HG03521 (cell line): ENCODE results near the gene TMEM266.

Experiments
- ATAC-seq: cut with Tn5 transposase; IDR thresholded peaks from one replicate; pipeline ENCODE4 v1.9.1; 2021; ENCODE audit warnings: mild to moderate bottlenecking, moderate library complexity; ENCODE audit not compliant: unreplicated experiment

Gene TMEM266

GRCh38 chr15:76179023-76179422, 119.2 kb downstream of the TMEM266 start:
- ATAC-seq, result no peak

DNA sequence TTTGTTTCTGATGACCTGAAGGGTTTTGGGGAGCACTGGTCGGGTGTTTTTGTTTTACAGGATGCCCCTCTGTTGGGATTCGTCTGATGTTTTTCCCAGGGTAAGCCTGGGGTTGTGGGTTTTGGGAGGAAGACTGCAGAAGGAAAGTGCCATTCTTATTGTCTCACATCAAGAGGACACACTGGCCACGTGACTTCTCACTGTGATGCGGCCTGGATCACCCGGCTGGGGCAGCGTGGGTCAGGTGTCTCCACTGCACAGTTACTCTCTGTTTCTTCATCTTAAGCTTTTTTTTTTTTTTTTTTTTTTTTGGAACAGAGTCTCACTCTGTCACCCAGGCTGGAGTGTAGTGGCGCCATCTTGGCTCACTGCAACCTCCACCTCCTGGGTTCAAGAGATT, 120.5 kb downstream of the TMEM266 start:
- ATAC-seq, result no peak

GRCh38 chr15:76181705-76182107, 121.9 kb downstream of the TMEM266 start:
- peak; percentile 82 for ATAC-seq

DNA sequence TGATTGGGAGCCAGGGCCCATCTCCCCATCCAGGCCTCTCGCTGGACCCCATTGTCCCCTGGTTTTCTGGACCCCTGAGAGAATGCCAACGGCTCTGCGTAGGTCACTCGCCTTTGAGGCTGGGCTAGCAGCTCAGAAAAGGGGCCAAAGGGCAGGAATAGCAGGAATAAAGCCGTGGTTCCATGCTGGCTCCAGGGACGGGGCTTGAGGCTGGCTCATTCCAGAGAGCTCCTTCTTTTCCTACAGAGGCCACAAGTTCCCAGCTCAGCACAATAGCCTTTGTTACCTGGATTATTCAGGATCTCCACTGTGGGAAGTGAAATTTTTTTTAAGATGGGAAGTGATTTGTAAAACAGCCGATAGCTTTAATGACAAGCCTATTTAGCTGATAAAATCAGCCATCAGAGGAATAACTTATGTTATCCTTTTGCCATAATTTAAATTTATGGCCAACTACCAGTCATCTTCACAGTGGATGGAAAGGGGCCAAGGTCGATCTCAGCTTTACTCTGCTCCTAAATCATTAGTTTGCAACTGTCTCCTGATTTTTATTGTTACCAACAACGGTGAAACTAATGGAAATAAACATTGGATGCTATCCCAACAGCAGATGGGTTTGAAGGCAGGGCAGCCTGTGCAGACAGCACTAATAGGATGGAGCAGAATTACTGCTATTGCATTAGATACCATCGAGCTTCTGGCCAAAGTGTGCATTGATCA, 124.3 kb downstream of the TMEM266 start:
- ATAC-seq, result no peak

DNA sequence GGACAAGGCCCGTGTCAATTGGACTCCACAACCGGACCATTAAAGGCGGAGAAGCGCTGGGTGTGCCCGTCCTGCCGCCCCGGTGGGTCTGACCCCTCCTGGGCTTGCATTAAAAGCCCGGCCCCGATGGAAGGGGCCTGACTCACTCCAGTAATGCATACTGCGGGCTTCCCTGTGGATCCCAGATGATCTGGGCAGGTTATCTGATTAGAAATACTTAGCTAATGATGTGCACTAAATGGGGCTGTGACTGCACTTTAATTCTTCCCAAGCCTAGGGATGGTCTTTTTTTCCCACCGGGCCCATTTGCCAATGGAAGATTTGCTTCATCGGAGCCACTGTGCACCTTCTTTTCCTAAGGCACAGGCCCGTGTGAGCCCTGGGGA, 124.9 kb downstream of the TMEM266 start:
- no peak for ATAC-seq

DNA sequence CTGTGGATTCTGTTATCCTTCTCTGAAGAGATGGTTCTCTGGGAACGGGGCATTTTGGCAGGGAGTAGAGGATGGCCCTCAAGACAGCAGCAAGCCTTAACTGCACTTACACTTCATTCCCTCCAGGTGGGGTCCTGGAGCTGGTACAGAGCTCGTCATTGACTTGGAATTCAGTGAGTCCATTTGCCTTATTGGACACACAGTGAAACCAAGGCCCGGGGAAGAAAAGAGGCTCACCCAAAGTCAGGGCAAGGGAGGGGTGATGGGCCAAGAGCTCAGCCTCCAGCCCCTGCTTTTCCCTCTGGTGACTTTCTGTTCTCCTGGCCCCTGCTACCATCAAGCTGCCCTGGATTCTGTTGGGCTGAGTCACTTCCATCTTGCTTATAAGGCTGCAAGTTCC, 125.9 kb downstream of the TMEM266 start:
- ATAC-seq, result no peak

- ATAC-seq, result no peak
Observed at GRCh38 chr15:76187163-76187562, 127.4 kb downstream of the TMEM266 start.

DNA sequence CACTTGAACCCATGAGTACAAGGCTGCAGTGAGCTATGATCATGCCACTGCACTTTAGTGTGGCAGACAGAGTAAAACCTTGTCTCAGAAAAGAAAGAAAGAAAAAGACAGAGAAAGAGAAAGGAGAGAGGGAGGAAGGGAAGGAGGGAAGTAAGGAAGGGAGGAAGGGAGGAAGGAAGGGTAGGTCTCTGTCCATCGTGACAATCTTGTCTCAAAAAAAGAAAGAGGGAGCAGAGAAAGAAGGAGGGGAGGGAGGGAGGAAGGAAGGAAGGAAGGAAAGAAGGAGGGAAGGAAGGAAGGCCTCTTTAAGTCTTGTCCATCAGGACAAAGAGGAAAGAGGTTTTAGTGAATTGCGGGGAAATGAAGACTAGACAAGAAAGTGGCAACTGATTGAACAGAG, 129.3 kb downstream of the TMEM266 start:
- no peak for ATAC-seq

DNA sequence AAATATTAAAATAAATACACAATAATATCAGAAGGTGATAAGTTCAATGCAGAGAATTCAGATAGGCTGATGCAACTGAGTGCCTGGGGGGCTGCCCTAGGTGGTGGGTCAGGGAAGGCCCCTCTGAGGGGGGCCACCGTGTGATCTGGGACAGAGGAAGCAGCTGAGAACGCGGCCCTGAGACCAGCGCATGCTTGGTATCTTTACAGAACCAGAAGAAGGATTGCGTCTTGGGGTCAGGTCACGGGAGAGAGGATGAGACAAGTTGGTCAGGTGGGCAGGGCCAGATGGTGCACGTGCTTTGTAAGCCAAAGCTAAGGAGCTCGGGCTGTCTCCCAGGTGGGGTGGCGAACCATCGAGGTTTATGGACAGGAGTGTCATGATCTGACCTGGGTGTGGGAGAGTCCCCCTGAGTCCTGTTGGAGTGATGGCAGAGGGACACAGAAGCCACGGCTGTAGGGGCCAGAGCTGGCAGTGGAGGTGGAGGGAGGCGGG, 130.3 kb downstream of the TMEM266 start:
- ATAC-seq, result no peak

DNA sequence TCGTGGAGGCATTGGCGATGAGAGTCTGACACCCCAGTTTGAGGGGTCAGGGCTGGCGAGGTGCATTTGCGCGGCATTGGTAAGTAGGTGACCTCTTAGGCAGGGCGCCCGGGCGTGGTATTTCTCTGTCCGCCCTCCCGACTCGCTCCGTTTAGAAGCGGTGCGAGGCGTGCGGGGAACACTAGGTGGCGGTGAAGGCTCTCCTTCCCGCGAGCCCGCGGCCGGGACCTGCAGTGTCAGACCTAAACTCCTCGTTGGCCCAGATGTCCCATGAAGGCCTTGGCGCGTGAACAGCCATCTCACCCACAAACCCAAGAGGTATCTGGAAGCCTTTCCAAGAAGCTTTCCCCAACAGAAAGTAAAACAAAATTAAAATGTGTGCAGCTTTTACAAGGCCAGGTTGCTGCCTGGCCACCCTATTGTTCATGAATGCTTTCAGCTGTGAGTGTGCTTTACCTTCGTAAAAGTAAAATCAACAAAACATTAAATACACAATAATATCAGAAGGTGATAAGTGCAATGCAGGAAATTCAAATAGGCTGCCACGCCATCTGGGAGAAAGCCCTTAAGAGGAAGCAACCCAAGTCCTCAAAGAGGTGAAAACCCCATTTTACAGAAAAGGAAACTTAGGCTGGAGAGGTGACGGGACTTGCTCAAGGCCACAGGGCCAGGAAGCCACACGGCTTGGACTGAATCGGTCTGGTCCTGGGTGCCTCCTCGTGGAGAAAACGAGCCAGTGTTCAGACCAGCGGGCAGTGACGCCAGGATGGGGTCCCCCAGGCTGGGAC, 131.2 kb downstream of the TMEM266 start:
- ATAC-seq, result peak; percentile 86

DNA sequence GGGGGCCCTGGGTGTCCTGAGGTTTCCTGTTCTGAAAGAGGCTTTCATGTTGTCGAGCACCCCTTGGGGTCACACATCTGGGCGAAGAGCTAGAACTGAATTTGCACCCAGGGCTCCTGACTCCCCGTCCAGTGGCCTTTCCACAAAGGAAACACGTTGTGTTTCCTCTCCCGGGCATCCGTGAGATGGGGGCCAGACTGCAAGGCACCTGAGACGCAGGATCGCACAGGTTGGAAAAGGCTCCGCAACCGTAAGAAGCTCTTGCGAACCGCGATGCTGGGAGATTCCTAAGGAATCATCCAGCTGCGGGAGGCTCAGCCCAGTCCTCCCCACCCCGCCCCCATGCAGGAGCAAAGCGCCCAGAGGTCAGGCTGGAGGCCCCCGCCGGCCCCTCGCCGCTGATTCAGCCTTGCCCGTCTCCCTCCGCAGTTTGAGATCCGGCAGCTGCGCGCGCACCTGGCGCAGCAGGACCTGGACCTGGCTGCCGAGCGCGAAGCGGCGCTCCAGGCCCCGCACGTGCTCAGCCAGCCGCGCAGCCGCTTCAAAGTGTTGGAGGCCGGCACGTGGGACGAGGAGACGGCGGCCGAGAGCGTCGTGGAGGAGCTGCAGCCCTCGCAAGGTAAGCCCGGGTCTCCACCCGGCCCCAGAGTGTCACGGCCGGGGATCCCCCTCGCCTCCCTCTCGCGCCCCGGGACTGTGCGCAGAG, 131.9 kb downstream of the TMEM266 start:
- no peak for ATAC-seq

- ATAC-seq, result no peak
Observed at GRCh38 chr15:76192715-76193114, 132.9 kb downstream of the TMEM266 start.

DNA sequence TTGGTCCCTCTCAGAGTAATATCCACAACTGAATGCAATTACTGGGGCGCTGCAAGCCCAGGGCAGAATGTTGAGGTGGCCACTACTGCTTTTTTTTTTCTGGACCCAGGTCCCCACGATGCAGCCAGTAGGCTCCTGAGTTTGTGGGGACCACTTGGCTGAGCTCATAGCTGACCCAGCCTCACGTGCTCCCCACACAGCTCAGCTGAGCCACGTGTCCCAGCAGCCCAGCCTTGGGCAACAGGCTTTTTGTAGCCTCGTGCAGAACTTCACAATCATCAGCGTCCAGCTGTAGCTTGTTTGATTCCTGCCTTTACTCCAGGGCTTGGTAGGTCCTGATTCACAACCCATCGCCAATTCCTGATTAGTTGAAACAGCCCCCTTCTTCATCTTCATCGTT, 134.1 kb downstream of the TMEM266 start:
- no peak for ATAC-seq

- no peak for ATAC-seq
Observed at GRCh38 chr15:76195506-76196268, 135.9 kb downstream of the TMEM266 start.

DNA sequence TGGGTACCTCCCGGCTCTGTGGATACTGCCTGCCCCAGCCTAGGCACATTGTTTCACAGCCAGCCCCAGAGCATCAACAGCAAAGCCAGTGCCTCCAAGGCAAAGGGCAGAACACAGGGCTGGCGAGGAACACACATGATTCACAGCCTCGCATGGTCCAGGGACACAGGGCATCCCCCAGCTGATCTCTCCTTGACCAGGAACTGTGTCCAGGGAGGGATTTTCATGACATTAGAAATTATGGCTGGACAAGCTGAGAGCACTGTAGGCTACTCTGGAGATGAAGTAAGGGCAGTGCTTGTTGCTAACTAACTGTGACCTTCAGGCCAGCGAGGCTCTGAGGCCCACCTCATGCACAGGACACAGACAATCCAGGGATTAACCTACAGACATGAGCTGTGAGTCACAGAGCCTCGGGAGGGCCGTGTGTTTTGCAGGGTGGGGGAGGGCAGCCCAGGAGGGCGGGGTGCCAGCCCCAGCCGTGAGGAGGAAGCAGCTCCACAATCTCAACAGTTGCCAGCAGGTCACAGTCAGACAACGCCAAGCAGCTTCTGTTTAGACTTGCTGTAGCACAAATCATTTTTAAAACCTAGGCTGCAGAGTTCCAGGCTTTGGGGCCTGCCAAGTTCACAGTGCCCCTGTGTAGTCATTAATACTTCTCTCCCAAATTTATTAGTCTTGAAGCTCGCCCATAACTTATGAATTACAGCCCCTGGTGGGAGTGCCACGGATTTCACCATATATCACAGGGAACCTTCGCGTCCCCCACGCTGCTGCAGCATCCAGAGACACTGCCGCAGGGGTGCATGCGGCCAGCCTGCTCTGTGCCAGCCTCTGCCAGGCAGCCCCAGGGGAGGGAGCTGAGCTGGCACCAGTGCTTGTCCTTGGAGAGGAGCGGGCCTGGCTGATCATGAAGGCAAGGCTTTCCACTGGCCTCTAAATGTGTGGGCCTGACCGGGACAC, 136.8 kb downstream of the TMEM266 start:
- ATAC-seq, result no peak

GRCh38 chr15:76197703-76198455, 138.1 kb downstream of the TMEM266 start:
- ATAC-seq, result no peak

- no peak for ATAC-seq
Observed at GRCh38 chr15:76198456-76199105, 138.8 kb downstream of the TMEM266 start.
